Amniotic stem cell (primary cell): ENCODE measurements around the gene ZFP36L1.

Source experiments
- DNase-seq: peaks from one replicate; lab custom pipeline; 2025; lab: John Stamatoyannopoulos, UW

Gene ZFP36L1

DNA sequence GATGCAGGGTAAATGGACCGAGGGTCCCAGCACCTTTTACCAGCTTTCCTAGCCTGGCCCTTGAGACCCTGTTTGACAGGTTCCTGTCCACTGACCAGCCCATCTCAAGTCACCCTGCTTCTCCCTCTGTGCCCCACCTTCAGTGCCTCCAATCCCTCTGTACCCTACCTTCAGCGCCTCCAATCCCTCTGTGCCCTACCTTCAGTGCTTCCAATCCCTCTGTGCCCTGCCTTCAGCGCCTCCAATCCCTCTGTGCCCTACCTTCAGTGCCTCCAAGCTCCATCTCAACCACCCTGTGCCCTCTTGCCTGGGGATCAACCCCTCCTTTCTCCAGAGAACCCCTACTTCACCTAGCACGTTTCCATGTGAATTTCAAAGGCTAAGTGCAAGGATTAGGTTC is 54.3 kb downstream of the ZFP36L1 start:
- no peak for DNase-seq
